Activated naive CD4-positive, alpha-beta T cell treated with anti-CD3 and anti-CD28 coated beads, Interleukin-2, amount 10 ng/mL, durations not matched to agents 7 days and 5 days (primary cell): ENCODE data around the gene HOXD3.
A peak's percentile ranks its signal among the peaks of the same experiment; 100 is the strongest.

Experiments
- CTCF ChIA-PET: fragments of 350-600 bp; sonication (Branson Sonifier 250); formaldehyde crosslinking; loops from one replicate; lab custom pipeline; 2021; ENCODE audit warnings: antibody characterized with exemption; lab: Charles Lee
- DNase-seq: peaks from one replicate; pipeline ENCODE4 v3.0.0-alpha.2; 2020
- H3K27ac Mint-ChIP-seq: one replicate; pipeline ENCODE4 v1.8.0; 2021; ENCODE audit warnings: mild to moderate bottlenecking, moderate library complexity, mixed read lengths
- H3K27me3 Mint-ChIP-seq: one replicate; pipeline ENCODE4 v1.8.0; 2021; ENCODE audit warnings: mild to moderate bottlenecking, mixed read lengths
- H3K36me3 Mint-ChIP-seq: one replicate; pipeline ENCODE4 v1.8.0; 2021; ENCODE audit warnings: mixed read lengths
- H3K4me1 Mint-ChIP-seq: one replicate; pipeline ENCODE4 v1.8.0; 2021; ENCODE audit warnings: mixed read lengths
- H3K4me3 Mint-ChIP-seq: one replicate; pipeline ENCODE4 v1.8.0; 2021; ENCODE audit warnings: mild to moderate bottlenecking, moderate library complexity, mixed read lengths
- H3K9me3 Mint-ChIP-seq: one replicate; pipeline ENCODE4 v1.8.0; 2021; ENCODE audit warnings: mixed read lengths

Gene HOXD3

DNA sequence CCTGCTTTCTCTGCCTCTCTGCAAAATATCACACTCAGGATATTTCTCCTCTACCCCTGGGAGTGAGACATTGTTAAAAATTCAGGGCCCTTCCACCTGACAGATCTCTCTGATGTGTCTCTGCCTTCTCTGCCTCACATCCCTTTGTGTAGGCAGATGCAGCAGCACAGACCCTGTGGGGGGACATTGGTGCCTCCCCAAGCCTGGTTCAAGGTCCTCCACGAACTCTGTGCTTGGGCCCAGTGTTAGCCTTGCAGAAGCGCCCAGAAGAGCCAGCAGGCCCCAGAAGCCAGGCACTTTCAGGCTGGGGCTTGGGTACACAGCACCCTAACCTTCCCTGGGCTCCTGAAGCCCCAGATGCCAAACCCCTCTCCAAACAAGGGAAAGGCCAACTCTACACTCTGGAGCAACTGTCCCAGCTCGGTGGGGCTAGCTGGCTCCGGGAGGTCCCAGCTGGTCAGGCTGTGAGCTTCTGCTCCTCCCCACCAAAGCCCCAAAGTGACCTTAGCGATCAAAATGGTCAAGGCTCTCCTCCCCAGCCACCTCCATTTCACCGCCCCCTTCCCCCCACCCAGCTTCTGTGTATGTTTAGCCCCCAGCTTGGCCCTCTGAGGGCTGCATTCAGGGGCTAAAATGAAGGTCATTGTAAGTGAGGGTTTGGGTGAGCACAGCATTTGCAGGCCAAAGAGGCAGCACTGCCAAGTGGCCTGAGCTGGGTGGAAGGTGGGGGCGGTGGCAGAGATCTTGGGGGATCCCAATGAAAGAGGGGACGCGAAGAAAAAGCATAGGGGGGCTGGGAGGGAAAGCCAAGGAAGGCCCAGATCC lies 31.9 kb upstream of the HOXD3 start:
- Mint-ChIP-seq H3K36me3 (peaks cover 5% of the 10 kb centered on the region), H3K27ac (peak overlapping the region; percentile 26), H3K9me3 (no peaks in the 10 kb centered on the region), H3K27me3 (peaks cover 95% of the 10 kb centered on the region), H3K4me3 (no peak overlapping the region), H3K4me1 (peaks cover 14% of the 10 kb centered on the region)
- DNase-seq: no peak
- CTCF ChIA-PET: interaction anchor here (0.9 to 4.2 kb wide), 5 partner anchors 54 to 1023 kb away, joined by 3 to 25 read pairs (median 3); no protein-coding TSS in a partner anchor

- Mint-ChIP-seq H3K4me3 (no peak overlapping the region), H3K27me3 (peaks cover 95% of the 10 kb centered on the region), H3K27ac (peak overlapping the region; percentile 26), H3K36me3 (peaks cover 5% of the 10 kb centered on the region), H3K9me3 (no peaks in the 10 kb centered on the region), H3K4me1 (peaks cover 16% of the 10 kb centered on the region)
- DNase-seq: no peak
- CTCF ChIA-PET: interaction anchor here (0.9 to 4.2 kb wide), 6 partner anchors 54 to 1023 kb away, joined by 3 to 25 read pairs (median 3); no protein-coding TSS in a partner anchor
These were observed 31.4 kb upstream of the HOXD3 start for GRCh38 chr2:176125772-176126054.

DNA sequence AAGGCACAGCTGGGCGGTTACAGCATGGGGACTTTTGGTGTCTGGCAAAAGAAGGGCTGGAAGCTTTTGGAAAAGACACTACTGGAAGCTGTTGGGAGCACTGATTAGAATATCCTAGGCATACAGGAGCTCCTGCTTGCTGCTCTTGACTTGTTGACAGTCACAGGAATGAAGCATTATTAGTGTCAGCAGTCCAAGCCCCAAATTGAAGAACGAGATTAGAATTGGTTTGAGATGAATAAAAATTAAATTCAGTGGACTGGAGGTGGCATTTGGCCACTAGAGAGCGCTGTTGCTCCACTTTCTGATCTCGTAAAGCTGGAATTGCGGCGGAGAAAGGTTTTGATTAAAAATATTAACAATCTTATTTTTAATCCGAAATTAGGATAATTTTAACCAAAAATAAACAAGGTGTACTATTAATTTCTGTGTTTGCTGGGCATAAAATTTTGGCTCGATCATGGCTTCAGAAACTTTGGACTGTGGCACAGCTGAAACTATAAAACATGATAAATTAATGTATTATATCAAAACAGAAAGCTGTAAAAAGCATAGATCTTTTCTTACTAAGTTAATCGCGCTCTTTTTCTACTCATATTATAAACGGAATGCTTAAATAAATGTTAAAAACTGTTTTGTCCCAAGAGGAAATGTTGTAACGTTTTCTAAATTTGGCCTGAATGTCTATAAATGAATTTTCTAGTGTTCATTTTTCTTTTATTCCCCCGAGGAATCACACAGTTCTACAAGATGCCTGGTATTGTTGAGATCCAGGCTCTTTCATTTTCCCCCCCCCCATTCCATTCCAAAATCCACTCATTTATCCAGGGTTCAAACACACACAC lies 30.0 kb upstream of the HOXD3 start:
- CTCF ChIA-PET: interaction anchor here (0.5 to 4.2 kb wide), 32 partner anchors 9 to 1034 kb away, joined by 3 to 25 read pairs (median 4); partner anchors contain the start of gene HOXD4
- Mint-ChIP-seq H3K4me3 (no peak overlapping the region), H3K36me3 (peaks cover 5% of the 10 kb centered on the region), H3K4me1 (peaks cover 25% of the 10 kb centered on the region), H3K27me3 (peaks cover 95% of the 10 kb centered on the region), H3K9me3 (no peaks in the 10 kb centered on the region), H3K27ac (peak overlapping the region; percentile 82)
- DNase-seq: peak; percentile 75

- H3K27ac Mint-ChIP-seq: peak overlapping the region; percentile 82
- peaks cover 28% of the 10 kb centered on the region for H3K4me1 Mint-ChIP-seq
- no peak for DNase-seq
- H3K27me3 Mint-ChIP-seq: peaks cover 95% of the 10 kb centered on the region
- H3K4me3 Mint-ChIP-seq: no peak overlapping the region
- peaks cover 6% of the 10 kb centered on the region for H3K36me3 Mint-ChIP-seq
- CTCF ChIA-PET: interaction anchor here (0.8 to 4.2 kb wide), 19 partner anchors 12 to 524 kb away, joined by 3 to 25 read pairs (median 4); partner anchors contain the start of gene HOXD4
- H3K9me3 Mint-ChIP-seq: no peaks in the 10 kb centered on the region
These were observed 29.4 kb upstream of the HOXD3 start for GRCh38 chr2:176127774-176128072.

GRCh38 chr2:176128172-176128981 lies 28.7 kb upstream of the HOXD3 start:
- Mint-ChIP-seq H3K27me3 (peaks cover 95% of the 10 kb centered on the region), H3K4me1 (peaks cover 28% of the 10 kb centered on the region), H3K27ac (peak overlapping the region; percentile 82), H3K9me3 (no peaks in the 10 kb centered on the region), H3K36me3 (peaks cover 6% of the 10 kb centered on the region), H3K4me3 (peak overlapping the region; percentile 51)
- no peak for DNase-seq
- CTCF ChIA-PET: interaction anchor here (0.9 to 4.2 kb wide), 11 partner anchors 11 to 523 kb away, joined by 3 to 25 read pairs (median 8); partner anchors contain the start of gene HOXD4

DNA sequence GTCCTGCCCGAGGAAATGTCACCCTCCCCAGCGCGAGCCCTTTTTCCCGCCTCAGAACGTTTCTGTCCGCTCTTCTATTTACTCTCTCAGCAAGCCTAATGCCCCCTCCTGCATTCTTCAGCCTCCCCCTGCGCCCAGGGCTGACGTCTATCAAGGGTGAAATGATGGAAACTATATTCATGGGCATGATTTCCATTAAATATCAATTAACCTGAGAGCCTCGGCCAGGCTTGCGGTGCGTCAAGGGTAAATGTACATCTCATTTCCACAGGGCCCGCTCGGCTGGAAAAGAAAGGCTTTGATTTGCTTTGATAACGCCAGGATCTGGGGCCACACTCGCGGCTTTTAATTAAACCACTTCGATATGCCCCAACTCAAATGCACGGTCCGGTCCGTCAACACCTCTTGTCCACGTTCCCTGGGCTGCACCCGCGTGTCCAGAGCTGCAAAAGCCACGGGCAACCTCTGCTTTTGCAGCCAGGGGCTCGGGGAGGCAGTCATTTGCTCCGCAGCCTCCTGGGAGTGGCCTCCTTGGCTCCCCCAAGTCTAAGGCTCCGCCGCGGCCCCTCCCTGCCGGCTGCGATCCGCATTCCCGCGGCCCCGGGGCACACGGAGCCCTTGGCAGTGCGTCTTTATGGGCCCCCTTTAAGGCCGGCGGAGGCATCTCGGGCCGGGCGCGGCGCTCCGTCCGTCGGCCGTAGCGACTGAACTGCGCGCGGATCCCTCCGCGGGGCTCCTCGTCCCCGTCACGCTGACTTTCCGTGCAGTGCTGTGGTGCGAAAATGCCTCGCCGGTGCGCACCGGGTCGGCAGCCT lies 27.9 kb upstream of the HOXD3 start, which contains the start of gene HOXD8:
Gene HOXD8, plus strand, starts transcription at position 724 of the 815 bp plus-strand sequence. CDS start 662 bp downstream, outside the sequence.
- H3K9me3 Mint-ChIP-seq: no peaks in the 10 kb centered on the region
- peak within 1 kb of the TSS; percentile 56 for H3K4me3 Mint-ChIP-seq
- H3K36me3 Mint-ChIP-seq: peaks cover 3% of the 10 kb centered on the region
- peaks cover 26% of the 10 kb centered on the region for H3K4me1 Mint-ChIP-seq
- CTCF ChIA-PET: interaction anchor here (1.0 to 4.2 kb wide), 4 partner anchors 11 to 523 kb away, joined by 3 to 25 read pairs (median 20); no protein-coding TSS in a partner anchor
- H3K27ac Mint-ChIP-seq: peak within 1 kb of the TSS; percentile 82
- H3K27me3 Mint-ChIP-seq: peaks cover 95% of the 10 kb centered on the region
- no peak for DNase-seq

GRCh38 chr2:176129813-176130146 lies 27.3 kb upstream of the HOXD3 start:
- Mint-ChIP-seq H3K27me3 (peaks cover 95% of the 10 kb centered on the region), H3K36me3 (peaks cover 3% of the 10 kb centered on the region), H3K9me3 (no peaks in the 10 kb centered on the region), H3K4me3 (no peak overlapping the region), H3K4me1 (peaks cover 26% of the 10 kb centered on the region), H3K27ac (no peak overlapping the region)
- DNase-seq: no peak
- CTCF ChIA-PET: no interaction called here

DNA sequence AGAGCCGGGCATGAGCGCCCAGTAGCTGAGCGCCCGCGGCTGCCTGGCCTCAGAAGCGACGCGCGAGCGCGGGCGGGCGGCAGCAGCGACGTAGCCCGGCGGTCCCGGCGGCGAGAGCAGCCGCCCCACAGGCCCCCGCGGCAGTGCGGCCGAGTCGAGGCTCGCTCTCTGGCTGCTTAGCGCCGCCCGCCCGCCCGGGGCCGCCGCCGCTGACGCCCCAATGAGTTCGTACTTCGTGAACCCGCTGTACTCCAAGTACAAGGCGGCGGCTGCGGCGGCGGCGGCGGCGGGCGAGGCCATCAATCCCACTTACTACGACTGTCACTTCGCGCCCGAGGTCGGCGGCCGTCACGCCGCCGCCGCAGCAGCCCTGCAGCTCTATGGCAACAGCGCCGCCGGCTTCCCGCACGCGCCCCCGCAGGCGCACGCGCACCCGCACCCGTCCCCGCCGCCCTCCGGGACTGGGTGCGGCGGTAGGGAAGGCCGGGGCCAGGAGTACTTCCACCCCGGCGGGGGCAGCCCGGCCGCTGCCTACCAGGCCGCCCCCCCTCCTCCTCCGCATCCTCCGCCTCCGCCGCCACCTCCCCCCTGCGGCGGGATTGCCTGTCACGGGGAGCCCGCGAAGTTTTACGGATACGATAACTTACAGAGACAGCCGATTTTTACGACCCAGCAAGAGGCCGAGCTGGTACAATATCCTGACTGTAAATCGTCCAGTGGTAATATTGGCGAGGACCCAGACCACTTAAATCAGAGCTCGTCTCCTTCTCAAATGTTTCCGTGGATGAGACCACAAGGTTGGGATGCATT lies 26.8 kb upstream of the HOXD3 start:
- H3K4me3 Mint-ChIP-seq: peak overlapping the region; percentile 56
- H3K9me3 Mint-ChIP-seq: no peaks in the 10 kb centered on the region
- CTCF ChIA-PET: interaction anchor here (1.0 to 2.0 kb wide), 5 partner anchors 9 to 1018 kb away, joined by 4 to 9 read pairs (median 5); partner anchors contain the start of gene HOXD9
- no peak for DNase-seq
- peaks cover 3% of the 10 kb centered on the region for H3K36me3 Mint-ChIP-seq
- H3K4me1 Mint-ChIP-seq: peaks cover 27% of the 10 kb centered on the region
- peak overlapping the region; percentile 85 for H3K27ac Mint-ChIP-seq
- peaks cover 95% of the 10 kb centered on the region for H3K27me3 Mint-ChIP-seq

GRCh38 chr2:176130957-176131847 lies 25.9 kb upstream of the HOXD3 start:
- Mint-ChIP-seq H3K36me3 (peaks cover 3% of the 10 kb centered on the region), H3K4me3 (peak overlapping the region; percentile 56), H3K27ac (peak overlapping the region; percentile 85), H3K4me1 (peaks cover 34% of the 10 kb centered on the region), H3K9me3 (no peaks in the 10 kb centered on the region), H3K27me3 (peaks cover 95% of the 10 kb centered on the region)
- CTCF ChIA-PET: interaction anchor here (1.0 to 2.0 kb wide), 7 partner anchors 9 to 1017 kb away, joined by 4 to 9 read pairs (median 5); partner anchors contain the start of gene HOXD9
- DNase-seq: no peak

- H3K27me3 Mint-ChIP-seq: peaks cover 96% of the 10 kb centered on the region
- peaks cover 34% of the 10 kb centered on the region for H3K4me1 Mint-ChIP-seq
- CTCF ChIA-PET: interaction anchor here (1.0 to 2.0 kb wide), 6 partner anchors 9 to 323 kb away, joined by 4 to 9 read pairs (median 5); partner anchors contain the start of gene HOXD9
- DNase-seq: no peak
- peaks cover 3% of the 10 kb centered on the region for H3K36me3 Mint-ChIP-seq
- no peak overlapping the region for H3K4me3 Mint-ChIP-seq
- H3K27ac Mint-ChIP-seq: peak overlapping the region; percentile 65
- no peaks in the 10 kb centered on the region for H3K9me3 Mint-ChIP-seq
These were observed 25.3 kb upstream of the HOXD3 start for GRCh38 chr2:176131848-176132158.
